Peyer's patch (tissue), 4 donors: ENCODE measurements around the gene CCDC57. TPM values are rescaled to one million over a fixed set of nuclear protein-coding genes. Genes with fewer than 3 reads are reported as not detected.

ENCODE experiments used
- DNase-seq, 3 donors: peaks; one replicate each; pipeline ENCODE4 v3.0.0-alpha.2; 2017 to 2019
- H3K27ac ChIP-seq, 4 donors: fragments of 200-600 bp; sonication (generic); one replicate each; pipeline ENCODE4 v1.5.1; 2016 to 2019
- H3K27me3 ChIP-seq, 2 donors: fragments of 200-600 bp; sonication (generic); one replicate each; pipeline ENCODE4 v1.5.1; 2019
- H3K36me3 ChIP-seq, 3 donors: fragments of 200-600 bp; sonication (generic); one replicate each; pipeline ENCODE4 v1.5.1; 2016 to 2019
- H3K4me1 ChIP-seq, 4 donors: fragments of 200-600 bp; sonication (generic); one replicate each; pipeline ENCODE4 v1.5.1; 2016 to 2019
- H3K4me3 ChIP-seq, 4 donors: fragments of 200-600 bp; sonication (generic); 1 replicate in 3 of 4; 2 replicates in 1 of 4; pipeline ENCODE4 v1.5.1; 2016 to 2019; ENCODE audit warnings: mild to moderate bottlenecking in 1 of 4
- H3K9me3 ChIP-seq, 4 donors: fragments of 200-600 bp; sonication (generic); one replicate each; pipeline ENCODE4 v1.5.1; 2016 to 2019; ENCODE audit warnings: mild to moderate bottlenecking in 1 of 4
- POLR2A ChIP-seq, 2 donors: fragments of 450-650 bp; IDR thresholded peaks; one replicate each; pipeline ENCODE4 v1.5.1; 2017; ENCODE audit warnings: antibody characterized with exemption in 2 of 2, mild to moderate bottlenecking in 2 of 2, moderate library complexity in 2 of 2
- total RNA-seq, 4 donors: library from RNA; depleted of rRNA; stranded (reverse); fragments of >200 nt; gene quantifications; one replicate each; pipeline ENCODE4 v1.1.0, GENCODE V29; 2016
- TF ChIP-seq, protein P1 (sequence below), 6 experiments: fragments of 450-650 bp in 4 of 6; fragments of 200-600 bp in 2 of 6; sonication (generic) in 1 of 6; IDR thresholded peaks; one replicate each; pipeline ENCODE4 v1.5.1; 2017 to 2019; ENCODE audit warnings: antibody characterized with exemption in 6 of 6, mild to moderate bottlenecking in 3 of 6, moderate library complexity in 1 of 6

CCDC57 gene
- total RNA-seq, 4 donors from 2014 or later: 28.2 to 144 (median 79.8) TPM

GRCh38 chr17:82084373-82085030 lies 128.1 kb downstream of the CCDC57 start:
- peaks cover 0 to 100% (median 0%) of the 10 kb centered on the region in 3 donors for H3K36me3 ChIP-seq
- H3K4me1 ChIP-seq: no peaks in the 10 kb centered on the region
- no peaks in the 10 kb centered on the region for H3K27me3 ChIP-seq
- no peaks in the 10 kb centered on the region for H3K9me3 ChIP-seq
- no peak overlapping the region for H3K27ac ChIP-seq
- H3K4me3 ChIP-seq: no peak overlapping the region
- no peak for DNase-seq
- TF ChIP-seq, protein P1, sequence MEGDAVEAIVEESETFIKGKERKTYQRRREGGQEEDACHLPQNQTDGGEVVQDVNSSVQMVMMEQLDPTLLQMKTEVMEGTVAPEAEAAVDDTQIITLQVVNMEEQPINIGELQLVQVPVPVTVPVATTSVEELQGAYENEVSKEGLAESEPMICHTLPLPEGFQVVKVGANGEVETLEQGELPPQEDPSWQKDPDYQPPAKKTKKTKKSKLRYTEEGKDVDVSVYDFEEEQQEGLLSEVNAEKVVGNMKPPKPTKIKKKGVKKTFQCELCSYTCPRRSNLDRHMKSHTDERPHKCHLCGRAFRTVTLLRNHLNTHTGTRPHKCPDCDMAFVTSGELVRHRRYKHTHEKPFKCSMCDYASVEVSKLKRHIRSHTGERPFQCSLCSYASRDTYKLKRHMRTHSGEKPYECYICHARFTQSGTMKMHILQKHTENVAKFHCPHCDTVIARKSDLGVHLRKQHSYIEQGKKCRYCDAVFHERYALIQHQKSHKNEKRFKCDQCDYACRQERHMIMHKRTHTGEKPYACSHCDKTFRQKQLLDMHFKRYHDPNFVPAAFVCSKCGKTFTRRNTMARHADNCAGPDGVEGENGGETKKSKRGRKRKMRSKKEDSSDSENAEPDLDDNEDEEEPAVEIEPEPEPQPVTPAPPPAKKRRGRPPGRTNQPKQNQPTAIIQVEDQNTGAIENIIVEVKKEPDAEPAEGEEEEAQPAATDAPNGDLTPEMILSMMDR (IDR thresholded peaks at IDR 0.05): no peak
- TF ChIP-seq POLR2A (IDR thresholded peaks at IDR 0.05): no peak

DNA sequence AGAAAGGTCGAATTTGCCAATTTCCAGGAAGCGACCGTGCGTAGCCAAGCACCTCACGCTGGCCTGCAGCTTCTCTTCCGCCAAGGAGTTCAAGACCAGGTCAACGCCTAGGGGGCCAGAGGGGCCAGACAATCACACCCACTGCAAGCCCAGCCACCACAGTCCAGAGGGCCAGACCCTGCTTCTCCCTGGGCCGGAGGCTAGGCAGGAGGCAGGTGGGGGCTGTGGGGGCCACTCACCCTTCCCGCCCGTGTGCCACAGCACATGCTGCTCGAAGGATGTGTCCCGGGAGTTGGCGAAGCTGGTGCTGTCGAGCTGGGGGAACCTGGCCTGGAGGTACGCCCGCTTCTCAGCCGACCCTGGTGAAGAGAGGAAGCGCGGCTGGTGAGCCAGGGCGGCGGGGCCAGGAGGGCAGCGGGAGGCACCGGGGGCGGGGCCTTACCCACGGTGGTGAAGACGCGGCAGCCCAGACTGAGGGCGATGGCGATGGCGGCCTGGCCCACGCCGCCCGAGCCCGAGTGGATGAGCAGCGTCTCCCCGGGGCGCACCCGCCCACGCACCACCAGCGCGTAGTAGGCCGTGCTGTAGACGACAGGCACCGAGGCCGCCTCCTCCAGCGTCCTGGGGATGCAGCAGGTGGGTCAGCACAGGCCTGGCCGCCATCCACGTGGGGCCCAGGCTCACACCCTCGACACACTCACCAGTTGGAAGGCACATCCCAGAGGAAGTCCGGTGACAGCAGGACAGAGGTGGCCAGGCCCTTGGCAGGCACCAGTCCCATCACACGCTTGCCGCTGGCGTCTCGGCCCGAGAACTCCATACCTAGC lies 128.9 kb downstream of the CCDC57 start:
- no peak for TF ChIP-seq POLR2A (IDR thresholded peaks at IDR 0.05)
- H3K36me3 ChIP-seq: peaks cover 0 to 100% (median 0%) of the 10 kb centered on the region in 3 donors

GRCh38 chr17:82083009-82083408 lies 129.6 kb downstream of the CCDC57 start:
- Histone ChIP-seq H3K36me3 (peaks cover 0 to 99% (median 0%) of the 10 kb centered on the region in 3 donors), H3K4me3 (no peak overlapping the region), H3K27me3 (no peaks in the 10 kb centered on the region), H3K9me3 (no peaks in the 10 kb centered on the region), H3K27ac (no peak overlapping the region), H3K4me1 (no peaks in the 10 kb centered on the region)
- TF ChIP-seq, protein P1 (IDR thresholded peaks at IDR 0.05): no peak
- no peak for TF ChIP-seq POLR2A (IDR thresholded peaks at IDR 0.05)
- DNase-seq: no peak

More for the DNA sequence above, 128.9 kb downstream of the CCDC57 start:
- H3K4me1 ChIP-seq: no peaks in the 10 kb centered on the region
- H3K4me3 ChIP-seq: no peak overlapping the region
- DNase-seq: no peak
- H3K27ac ChIP-seq: no peak overlapping the region
- H3K9me3 ChIP-seq: no peaks in the 10 kb centered on the region
- no peaks in the 10 kb centered on the region for H3K27me3 ChIP-seq

GRCh38 chr17:82082456-82082855 lies 130.2 kb downstream of the CCDC57 start:
- Histone ChIP-seq H3K9me3 (no peaks in the 10 kb centered on the region), H3K36me3 (peaks cover 0 to 93% (median 0%) of the 10 kb centered on the region in 3 donors), H3K27ac (no peak overlapping the region), H3K4me1 (no peaks in the 10 kb centered on the region), H3K4me3 (no peak overlapping the region), H3K27me3 (no peaks in the 10 kb centered on the region)
- TF ChIP-seq, protein P1 (IDR thresholded peaks at IDR 0.05): no peak
- TF ChIP-seq POLR2A (IDR thresholded peaks at IDR 0.05): no peak
- no peak for DNase-seq

GRCh38 chr17:82081966-82082365 lies 130.7 kb downstream of the CCDC57 start:
- Histone ChIP-seq H3K4me3 (no peak overlapping the region), H3K36me3 (peaks cover 0 to 88% (median 0%) of the 10 kb centered on the region in 3 donors), H3K9me3 (no peaks in the 10 kb centered on the region), H3K27me3 (no peaks in the 10 kb centered on the region), H3K27ac (no peak overlapping the region), H3K4me1 (no peaks in the 10 kb centered on the region)
- no peak for TF ChIP-seq POLR2A (IDR thresholded peaks at IDR 0.05)
- TF ChIP-seq, protein P1 (IDR thresholded peaks at IDR 0.05): no peak
- no peak for DNase-seq

DNA sequence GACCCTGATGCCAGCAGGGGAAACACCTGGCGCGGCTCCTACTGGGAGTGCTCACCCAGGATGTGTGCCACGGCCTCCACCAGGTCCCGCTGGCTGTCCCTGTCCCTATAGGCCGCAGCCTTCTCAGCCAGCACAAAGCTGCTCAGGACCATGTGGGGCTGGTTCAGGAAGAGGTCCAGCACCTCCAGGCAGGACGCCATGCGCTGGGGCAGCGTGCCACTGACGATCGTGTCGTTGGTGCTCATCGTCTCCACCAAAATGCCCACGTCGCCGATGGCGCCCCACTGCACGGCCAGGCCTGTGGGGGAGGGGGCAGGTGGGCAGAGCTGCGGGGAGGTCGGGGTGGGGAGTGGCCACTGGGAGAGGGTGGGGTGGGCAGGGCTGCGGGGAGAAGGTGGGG lies 131.1 kb downstream of the CCDC57 start:
- no peak for TF ChIP-seq POLR2A (IDR thresholded peaks at IDR 0.05)
- TF ChIP-seq, protein P1 (IDR thresholded peaks at IDR 0.05): no peak
- no peaks in the 10 kb centered on the region for H3K27me3 ChIP-seq
- H3K4me1 ChIP-seq: no peaks in the 10 kb centered on the region
- peaks cover 0 to 84% (median 0%) of the 10 kb centered on the region in 3 donors for H3K36me3 ChIP-seq
- no peaks in the 10 kb centered on the region for H3K9me3 ChIP-seq
- no peak overlapping the region for H3K27ac ChIP-seq
- no peak overlapping the region for H3K4me3 ChIP-seq
- DNase-seq: no peak
